K562 (cell line): Measurements from ENCODE around the gene DLST. TPM values are rescaled to one million over a fixed set of nuclear protein-coding genes. Genes with fewer than 3 reads are reported as not detected.

Experiments used
- CBFA2T2 ChIP-seq: fragments of 450-650 bp; conservative IDR thresholded peaks from 2 replicates; pipeline ENCODE4 v1.6.1; 2017; ENCODE audit warnings: mild to moderate bottlenecking
- FOS ChIP-seq: IDR thresholded peaks from 3 replicates; pipeline ENCODE4 v1.6.1; 2011; ENCODE audit not compliant: insufficient read length; ENCODE audit errors: extremely low read depth
- JUN ChIP-seq, 2 experiments: sonication (generic) in 1 of 2; formaldehyde crosslinking in 1 of 2; IDR thresholded peaks; 2 replicates each; pipeline versions ENCODE4 v1.6.1 to v1.8.0; 2012 to 2022; ENCODE audit warnings: borderline replicate concordance in 2 of 2, mild to moderate bottlenecking in 2 of 2, improper control_type of control experiment in 1 of 2, low read depth in 1 of 2, low read length in 1 of 2, missing genetic modification reagents in 1 of 2
- JUND ChIP-seq, 2 experiments: IDR thresholded peaks; 2 replicates in 1 of 2; 3 replicates in 1 of 2; pipeline ENCODE4 v1.6.1; 2011; ENCODE audit warnings: borderline replicate concordance in 2 of 2, low read depth in 2 of 2, low read length in 2 of 2, improper control_type of control experiment in 1 of 2, missing biosample characterization in 1 of 2, missing genetic modification characterization in 1 of 2, missing genetic modification reagents in 1 of 2
- PTRF ChIP-seq: fragments of 450-650 bp; IDR thresholded peaks from 2 replicates; pipeline ENCODE4 v1.6.1; 2016; ENCODE audit warnings: mild to moderate bottlenecking, missing genetic modification characterization, missing compliant biosample characterization
- SMARCC2 ChIP-seq: fragments of 450-650 bp; IDR thresholded peaks from 2 replicates; pipeline ENCODE4 v1.6.1; 2017; ENCODE audit warnings: antibody characterized with exemption, moderate library complexity, mild to moderate bottlenecking, low read depth
- TARDBP ChIP-seq: fragments of 450-650 bp; IDR thresholded peaks from 2 replicates; pipeline ENCODE4 v1.6.1; 2016
- TCF3 ChIP-seq: sonication (generic); formaldehyde crosslinking; IDR thresholded peaks from 2 replicates; pipeline ENCODE4 v1.4.0; 2020; ENCODE audit warnings: mild to moderate bottlenecking, missing genetic modification reagents
- ZBED1 ChIP-seq: IDR thresholded peaks from 2 replicates; pipeline ENCODE4 v1.6.1; 2014
- ZC3H4 ChIP-seq: sonication (generic); formaldehyde crosslinking; IDR thresholded peaks from 2 replicates; pipeline ENCODE4 v1.9.0; 2021; ENCODE audit warnings: missing genetic modification reagents, borderline replicate concordance
- ZKSCAN1 ChIP-seq: fragments of 150-350 bp; IDR thresholded peaks from 2 replicates; pipeline ENCODE4 v1.6.1; 2016; ENCODE audit warnings: low read depth, low read length
- ZNF175 ChIP-seq: fragments of 200-800 bp; sonication (Bioruptor generic); IDR thresholded peaks from 2 replicates; pipeline ENCODE4 v1.6.1; 2016; ENCODE audit warnings: low read depth, mild to moderate bottlenecking, missing genetic modification characterization, missing compliant biosample characterization
- polyA plus RNA-seq, 8 experiments: library from polyadenylated mRNA; depleted of rRNA in 4 of 8; stranded (reverse) in 5 of 8; unstranded in 3 of 8; fragments of >200 nt; fragmentation: Nextera tagmentation in 2 of 8; fragmentation: Illumina TruSeq in 1 of 8; extraction: Ambion mirVana in 2 of 8; extraction: Trizol in 1 of 8; gene quantifications; 2 replicates each; pipeline versions ENCODE4 v1.2.1 to v1.2.3, GENCODE V29; 2011 to 2014; ENCODE audit warnings: inconsistent platforms in 1 of 8, missing spikeins in 1 of 8
- total RNA-seq, 7 experiments: library from RNA; depleted of rRNA in 6 of 7; stranded (reverse); fragments of >200 nt in 6 of 7; fragmentation: Illumina TruSeq in 2 of 7; extraction: Trizol in 2 of 7; gene quantifications; 2 replicates each; pipeline versions ENCODE4 v1.2.1 to v1.2.3, GENCODE V29; 2011 to 2021; ENCODE audit warnings: low replicate concordance in 1 of 7
- TF ChIP-seq, protein P1 (sequence below): fragments of 450-650 bp; IDR thresholded peaks from 2 replicates; pipeline ENCODE4 v1.6.1; 2016; ENCODE audit warnings: mild to moderate bottlenecking, moderate library complexity
- TF ChIP-seq, protein P2 (sequence below): IDR thresholded peaks from 2 replicates; pipeline ENCODE4 v1.6.1; 2012; ENCODE audit warnings: low read depth, low read length, improper control_type of control experiment, borderline replicate concordance

DLST gene
- total and polyA plus RNA-seq, 9 of the 15 experiments (the other 6 are each of a cell fraction or from before 2014, with no cell fraction given), result 3.0 to 73.7 (median 45.4) TPM

DNA sequence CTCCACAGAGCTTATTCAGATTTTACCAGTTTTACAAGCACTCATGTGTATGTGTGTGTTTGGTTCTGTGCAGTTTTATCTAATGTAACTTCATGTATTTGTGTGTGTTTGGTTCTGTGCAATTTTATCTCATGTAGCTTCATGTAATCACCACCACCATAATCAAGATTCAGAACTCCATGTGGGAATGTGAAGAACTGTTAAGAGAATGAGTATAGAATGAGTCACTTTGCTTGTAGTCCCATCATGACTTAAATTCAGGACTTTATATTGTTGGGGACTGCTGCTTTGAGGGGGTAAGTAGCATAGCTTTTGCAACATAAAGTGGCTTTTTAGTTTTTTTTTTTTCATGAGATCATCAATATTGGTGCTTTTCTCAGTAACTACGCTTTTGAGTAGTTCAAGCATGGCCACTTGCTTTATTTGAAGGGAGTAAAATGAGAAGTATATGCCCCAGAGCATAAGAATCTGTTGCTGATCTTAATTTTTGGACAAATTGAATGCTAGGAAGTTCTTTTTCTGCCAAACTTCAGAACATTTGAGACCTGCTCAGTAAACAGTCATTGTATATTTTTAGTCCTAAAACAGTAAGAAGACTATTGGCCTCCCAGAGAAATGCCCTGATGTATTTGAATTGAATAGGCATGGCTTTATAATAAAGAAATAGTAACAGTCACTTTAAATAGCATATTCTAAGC lies 34.6 kb upstream of the DLST start (continued):
- TF ChIP-seq, protein P1, sequence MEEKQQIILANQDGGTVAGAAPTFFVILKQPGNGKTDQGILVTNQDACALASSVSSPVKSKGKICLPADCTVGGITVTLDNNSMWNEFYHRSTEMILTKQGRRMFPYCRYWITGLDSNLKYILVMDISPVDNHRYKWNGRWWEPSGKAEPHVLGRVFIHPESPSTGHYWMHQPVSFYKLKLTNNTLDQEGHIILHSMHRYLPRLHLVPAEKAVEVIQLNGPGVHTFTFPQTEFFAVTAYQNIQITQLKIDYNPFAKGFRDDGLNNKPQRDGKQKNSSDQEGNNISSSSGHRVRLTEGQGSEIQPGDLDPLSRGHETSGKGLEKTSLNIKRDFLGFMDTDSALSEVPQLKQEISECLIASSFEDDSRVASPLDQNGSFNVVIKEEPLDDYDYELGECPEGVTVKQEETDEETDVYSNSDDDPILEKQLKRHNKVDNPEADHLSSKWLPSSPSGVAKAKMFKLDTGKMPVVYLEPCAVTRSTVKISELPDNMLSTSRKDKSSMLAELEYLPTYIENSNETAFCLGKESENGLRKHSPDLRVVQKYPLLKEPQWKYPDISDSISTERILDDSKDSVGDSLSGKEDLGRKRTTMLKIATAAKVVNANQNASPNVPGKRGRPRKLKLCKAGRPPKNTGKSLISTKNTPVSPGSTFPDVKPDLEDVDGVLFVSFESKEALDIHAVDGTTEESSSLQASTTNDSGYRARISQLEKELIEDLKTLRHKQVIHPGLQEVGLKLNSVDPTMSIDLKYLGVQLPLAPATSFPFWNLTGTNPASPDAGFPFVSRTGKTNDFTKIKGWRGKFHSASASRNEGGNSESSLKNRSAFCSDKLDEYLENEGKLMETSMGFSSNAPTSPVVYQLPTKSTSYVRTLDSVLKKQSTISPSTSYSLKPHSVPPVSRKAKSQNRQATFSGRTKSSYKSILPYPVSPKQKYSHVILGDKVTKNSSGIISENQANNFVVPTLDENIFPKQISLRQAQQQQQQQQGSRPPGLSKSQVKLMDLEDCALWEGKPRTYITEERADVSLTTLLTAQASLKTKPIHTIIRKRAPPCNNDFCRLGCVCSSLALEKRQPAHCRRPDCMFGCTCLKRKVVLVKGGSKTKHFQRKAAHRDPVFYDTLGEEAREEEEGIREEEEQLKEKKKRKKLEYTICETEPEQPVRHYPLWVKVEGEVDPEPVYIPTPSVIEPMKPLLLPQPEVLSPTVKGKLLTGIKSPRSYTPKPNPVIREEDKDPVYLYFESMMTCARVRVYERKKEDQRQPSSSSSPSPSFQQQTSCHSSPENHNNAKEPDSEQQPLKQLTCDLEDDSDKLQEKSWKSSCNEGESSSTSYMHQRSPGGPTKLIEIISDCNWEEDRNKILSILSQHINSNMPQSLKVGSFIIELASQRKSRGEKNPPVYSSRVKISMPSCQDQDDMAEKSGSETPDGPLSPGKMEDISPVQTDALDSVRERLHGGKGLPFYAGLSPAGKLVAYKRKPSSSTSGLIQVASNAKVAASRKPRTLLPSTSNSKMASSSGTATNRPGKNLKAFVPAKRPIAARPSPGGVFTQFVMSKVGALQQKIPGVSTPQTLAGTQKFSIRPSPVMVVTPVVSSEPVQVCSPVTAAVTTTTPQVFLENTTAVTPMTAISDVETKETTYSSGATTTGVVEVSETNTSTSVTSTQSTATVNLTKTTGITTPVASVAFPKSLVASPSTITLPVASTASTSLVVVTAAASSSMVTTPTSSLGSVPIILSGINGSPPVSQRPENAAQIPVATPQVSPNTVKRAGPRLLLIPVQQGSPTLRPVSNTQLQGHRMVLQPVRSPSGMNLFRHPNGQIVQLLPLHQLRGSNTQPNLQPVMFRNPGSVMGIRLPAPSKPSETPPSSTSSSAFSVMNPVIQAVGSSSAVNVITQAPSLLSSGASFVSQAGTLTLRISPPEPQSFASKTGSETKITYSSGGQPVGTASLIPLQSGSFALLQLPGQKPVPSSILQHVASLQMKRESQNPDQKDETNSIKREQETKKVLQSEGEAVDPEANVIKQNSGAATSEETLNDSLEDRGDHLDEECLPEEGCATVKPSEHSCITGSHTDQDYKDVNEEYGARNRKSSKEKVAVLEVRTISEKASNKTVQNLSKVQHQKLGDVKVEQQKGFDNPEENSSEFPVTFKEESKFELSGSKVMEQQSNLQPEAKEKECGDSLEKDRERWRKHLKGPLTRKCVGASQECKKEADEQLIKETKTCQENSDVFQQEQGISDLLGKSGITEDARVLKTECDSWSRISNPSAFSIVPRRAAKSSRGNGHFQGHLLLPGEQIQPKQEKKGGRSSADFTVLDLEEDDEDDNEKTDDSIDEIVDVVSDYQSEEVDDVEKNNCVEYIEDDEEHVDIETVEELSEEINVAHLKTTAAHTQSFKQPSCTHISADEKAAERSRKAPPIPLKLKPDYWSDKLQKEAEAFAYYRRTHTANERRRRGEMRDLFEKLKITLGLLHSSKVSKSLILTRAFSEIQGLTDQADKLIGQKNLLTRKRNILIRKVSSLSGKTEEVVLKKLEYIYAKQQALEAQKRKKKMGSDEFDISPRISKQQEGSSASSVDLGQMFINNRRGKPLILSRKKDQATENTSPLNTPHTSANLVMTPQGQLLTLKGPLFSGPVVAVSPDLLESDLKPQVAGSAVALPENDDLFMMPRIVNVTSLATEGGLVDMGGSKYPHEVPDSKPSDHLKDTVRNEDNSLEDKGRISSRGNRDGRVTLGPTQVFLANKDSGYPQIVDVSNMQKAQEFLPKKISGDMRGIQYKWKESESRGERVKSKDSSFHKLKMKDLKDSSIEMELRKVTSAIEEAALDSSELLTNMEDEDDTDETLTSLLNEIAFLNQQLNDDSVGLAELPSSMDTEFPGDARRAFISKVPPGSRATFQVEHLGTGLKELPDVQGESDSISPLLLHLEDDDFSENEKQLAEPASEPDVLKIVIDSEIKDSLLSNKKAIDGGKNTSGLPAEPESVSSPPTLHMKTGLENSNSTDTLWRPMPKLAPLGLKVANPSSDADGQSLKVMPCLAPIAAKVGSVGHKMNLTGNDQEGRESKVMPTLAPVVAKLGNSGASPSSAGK, result no peak
- TF ChIP-seq, protein P2, sequence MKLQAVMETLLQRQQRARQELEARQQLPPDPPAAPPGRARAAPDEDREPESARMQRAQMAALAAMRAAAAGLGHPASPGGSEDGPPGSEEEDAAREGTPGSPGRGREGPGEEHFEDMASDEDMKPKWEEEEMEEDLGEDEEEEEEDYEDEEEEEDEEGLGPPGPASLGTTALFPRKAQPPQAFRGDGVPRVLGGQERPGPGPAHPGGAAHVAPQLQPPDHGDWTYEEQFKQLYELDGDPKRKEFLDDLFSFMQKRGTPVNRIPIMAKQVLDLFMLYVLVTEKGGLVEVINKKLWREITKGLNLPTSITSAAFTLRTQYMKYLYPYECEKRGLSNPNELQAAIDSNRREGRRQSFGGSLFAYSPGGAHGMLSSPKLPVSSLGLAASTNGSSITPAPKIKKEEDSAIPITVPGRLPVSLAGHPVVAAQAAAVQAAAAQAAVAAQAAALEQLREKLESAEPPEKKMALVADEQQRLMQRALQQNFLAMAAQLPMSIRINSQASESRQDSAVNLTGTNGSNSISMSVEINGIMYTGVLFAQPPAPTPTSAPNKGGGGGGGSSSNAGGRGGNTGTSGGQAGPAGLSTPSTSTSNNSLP, result 0 out of 2 replicates have a peak, but pooled peaks have one; percentile 46
- TF ChIP-seq ZC3H4 (no peak), ZNF175 (CRISPR knock-in tag) (no peak), CBFA2T2 (peak; percentile 60), TCF3 (CRISPR knock-in tag) (peak; percentile 65), ZKSCAN1 (no peak), TARDBP (no peak), JUN (IDR thresholded peaks at IDR 0.05; ENCODE audit: borderline replicate concordance, low read depth, low read length) (0 out of 2 replicates have a peak, but pooled peaks have one; percentile 11), JUN (CRISPR knock-in tag; IDR thresholded peaks at IDR 0.05; ENCODE audit: borderline replicate concordance) (no peak), JUND (IDR thresholded peaks at IDR 0.05; ENCODE audit: borderline replicate concordance, low read depth, low read length) (peak; percentile 76), JUND (tag; IDR thresholded peaks at IDR 0.05; ENCODE audit: borderline replicate concordance, low read depth, low read length) (no peak; the same call in 2 of the 3 replicates), FOS (peak; percentile 14), SMARCC2 (peak; percentile 59; the same call in 1 of the 2 replicates), ZBED1 (no peak), PTRF (tag) (no peak)
